GM12892 (cell line): Measurements from ENCODE around the gene MAFB.

Experiments used
- POLR2A ChIP-seq: IDR thresholded peaks from 2 replicates; pipeline ENCODE4 v1.6.1; 2011; ENCODE audit warnings: low read depth, low read length, control low read depth
- POLR2AphosphoS5 ChIP-seq: IDR thresholded peaks from 2 replicates; pipeline ENCODE4 v1.6.1; 2011; ENCODE audit warnings: low read depth, low read length, control low read depth
- TAF1 ChIP-seq: IDR thresholded peaks from 2 replicates; pipeline ENCODE4 v1.6.1; 2011; ENCODE audit warnings: low read depth, mild to moderate bottlenecking, control low read depth, low read length, borderline replicate concordance

DNA sequence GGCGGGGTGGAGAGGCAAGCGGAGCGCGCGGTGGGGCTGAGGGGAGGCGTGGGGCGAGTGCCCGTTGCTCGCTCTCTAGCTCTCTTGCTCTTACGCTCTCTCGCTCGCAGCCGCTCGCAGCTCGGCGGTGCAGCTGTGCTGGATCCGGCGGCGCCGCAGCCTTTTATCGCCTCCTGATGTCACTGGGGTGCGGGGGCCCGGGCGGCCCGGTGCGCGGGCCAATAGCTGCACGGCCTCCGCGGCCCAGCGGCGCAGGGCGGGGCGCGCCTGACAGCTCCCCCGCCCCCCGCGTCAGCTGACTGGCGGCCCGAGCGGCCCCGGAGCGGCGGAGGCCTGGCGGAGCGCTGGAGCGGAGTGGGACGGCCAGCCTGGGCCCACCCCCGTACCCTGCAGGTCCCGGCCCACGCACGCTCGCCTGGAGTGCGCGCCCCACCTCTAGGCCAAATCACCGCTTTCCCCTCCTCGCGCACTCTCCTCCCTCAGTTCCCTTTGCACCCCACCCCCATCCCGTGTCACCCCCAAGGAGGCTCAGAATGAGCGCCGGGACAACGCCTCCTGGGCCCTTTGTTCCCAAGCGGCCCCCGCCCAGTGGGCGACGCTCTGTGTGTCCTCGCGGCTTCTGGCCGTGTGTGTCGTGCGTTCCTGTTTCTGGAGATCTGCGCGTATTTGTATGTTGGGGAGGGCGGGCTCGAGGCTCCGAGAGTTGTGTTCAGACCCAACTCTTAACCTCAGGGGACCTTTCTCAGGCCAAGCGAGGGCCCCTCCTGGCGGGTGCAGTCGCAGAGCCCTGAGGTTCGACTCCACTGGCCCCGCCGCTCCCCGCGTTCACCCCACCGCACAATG, at the start of gene MAFB:
- TF ChIP-seq POLR2A = peak; percentile 35; the same call in 1 of the 2 replicates
- TF ChIP-seq POLR2AphosphoS5 = no peak
- TF ChIP-seq TAF1 = no peak
